Measurements from ENCODE around the gene COBLL1.

DNA sequence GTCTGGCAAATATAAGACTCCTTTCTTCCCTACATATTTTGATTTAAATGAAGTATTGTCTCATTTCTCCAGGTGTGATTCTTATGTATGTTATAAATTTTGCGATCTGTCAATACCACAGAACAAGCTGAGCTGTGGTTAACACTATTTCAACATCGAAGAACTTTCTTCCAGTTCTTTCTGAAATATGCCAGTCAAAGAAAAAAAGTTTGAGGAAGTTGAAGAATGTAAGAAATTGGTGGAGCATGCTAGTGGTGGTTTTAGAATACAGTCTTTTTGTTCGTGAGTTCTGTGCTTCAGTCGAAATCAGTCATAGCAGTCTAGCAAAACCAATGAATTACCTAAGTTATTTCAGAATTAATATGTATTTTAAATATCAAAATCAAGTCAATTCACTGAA lies 8.6 kb upstream of the COBLL1 start:
- TF ChIP-seq POLR2AphosphoS5 (IDR thresholded peaks at IDR 0.05; ENCODE audit: low read depth, low read length) (no peak), POLR2A (IDR thresholded peaks at IDR 0.05; ENCODE audit: low read depth, low read length) (no peak), TAF1 (IDR thresholded peaks at IDR 0.05; ENCODE audit: borderline replicate concordance, low read depth, low read length) (no peak)

All from GM12892 (cell line).